GM19240 (cell line): ENCODE data around the gene DCANP1.

ENCODE experiments used
- DNase-seq: peaks from one replicate; pipeline ENCODE4 v3.0.0; 2011; ENCODE audit warnings: low spot score; ENCODE audit not compliant: insufficient read length

Gene DCANP1

DNA sequence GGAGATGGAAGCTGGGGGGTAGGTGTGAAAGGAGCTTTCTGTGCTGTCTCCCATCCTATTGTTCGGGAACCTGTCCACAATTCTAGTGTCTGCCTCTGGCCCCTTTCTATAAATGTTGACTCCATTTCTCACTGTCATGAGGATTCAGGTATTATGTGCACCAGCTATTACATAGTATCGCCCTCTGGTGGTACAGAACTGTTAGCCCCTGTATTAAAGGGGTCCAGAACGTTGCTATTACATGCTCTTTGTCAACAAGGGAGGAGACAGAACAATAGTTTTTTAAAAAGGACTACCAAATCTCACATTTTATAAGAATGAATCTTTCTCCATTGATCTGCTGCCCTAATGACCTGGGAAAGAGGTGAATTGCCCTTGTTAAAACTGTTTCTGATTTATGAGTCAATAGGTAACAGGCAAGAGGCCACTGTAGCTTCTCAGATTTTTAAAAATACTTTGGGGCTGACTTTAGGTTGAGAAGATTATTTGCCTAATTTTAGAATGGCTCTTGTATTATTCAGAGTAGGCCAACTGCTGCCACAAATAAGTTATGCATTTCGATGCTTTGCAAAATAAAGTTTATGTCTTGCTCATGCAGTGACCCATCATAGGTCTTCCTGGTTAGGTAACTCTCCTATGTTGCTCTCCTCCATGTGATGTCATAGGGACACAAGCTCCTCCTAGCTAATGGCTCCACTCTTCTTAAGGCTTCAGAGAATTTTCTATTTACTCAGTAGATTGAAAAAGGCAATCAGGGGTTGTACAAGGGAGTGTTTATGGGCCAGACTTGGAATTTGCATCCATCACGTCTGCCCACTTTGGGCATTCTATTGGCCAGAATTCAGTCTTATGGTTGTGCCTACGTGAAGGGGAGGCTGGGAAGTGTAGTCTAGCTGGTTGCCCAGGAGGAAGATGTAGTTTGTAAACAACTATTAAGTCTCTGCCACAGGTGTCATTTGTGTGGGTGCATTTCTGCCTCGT, 20.8 kb downstream of the DCANP1 start:
- DNase-seq = peak; percentile 28

DNA sequence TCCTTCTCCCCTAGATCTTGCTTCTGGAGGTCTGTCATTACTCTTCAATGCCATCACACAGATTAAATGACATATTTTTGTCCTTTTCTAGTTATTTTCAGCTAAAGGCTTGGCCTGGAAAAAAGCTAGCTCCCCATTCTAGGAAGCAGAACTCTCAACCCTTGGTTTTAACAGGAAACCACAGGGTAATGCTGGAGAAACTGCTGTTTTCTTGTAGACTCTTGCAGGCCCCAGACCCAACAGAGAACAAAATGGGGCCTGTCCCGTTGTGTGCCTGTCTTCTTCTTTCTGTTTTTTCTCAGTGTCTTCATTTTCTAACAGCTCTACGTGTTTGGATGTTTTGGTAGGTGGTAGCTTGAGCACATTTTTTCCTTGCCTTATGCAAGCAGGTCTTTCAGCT, 21.5 kb downstream of the DCANP1 start:
- no peak for DNase-seq

DNA sequence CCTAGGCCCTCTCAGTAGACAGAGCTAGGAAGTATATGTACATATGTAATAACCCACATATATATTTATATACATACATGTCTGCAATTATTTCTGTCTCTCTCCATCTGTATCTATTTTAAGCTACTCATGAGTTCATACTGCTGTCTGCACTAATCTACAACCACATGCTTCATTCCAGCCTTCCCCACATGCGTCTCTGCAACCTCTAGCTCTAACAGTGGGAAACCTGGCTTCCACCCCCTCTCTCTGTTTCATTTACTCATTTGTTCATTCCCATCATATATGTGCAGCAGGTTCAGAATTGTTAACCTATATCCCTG, 23.3 kb downstream of the DCANP1 start:
- DNase-seq = no peak

DNA sequence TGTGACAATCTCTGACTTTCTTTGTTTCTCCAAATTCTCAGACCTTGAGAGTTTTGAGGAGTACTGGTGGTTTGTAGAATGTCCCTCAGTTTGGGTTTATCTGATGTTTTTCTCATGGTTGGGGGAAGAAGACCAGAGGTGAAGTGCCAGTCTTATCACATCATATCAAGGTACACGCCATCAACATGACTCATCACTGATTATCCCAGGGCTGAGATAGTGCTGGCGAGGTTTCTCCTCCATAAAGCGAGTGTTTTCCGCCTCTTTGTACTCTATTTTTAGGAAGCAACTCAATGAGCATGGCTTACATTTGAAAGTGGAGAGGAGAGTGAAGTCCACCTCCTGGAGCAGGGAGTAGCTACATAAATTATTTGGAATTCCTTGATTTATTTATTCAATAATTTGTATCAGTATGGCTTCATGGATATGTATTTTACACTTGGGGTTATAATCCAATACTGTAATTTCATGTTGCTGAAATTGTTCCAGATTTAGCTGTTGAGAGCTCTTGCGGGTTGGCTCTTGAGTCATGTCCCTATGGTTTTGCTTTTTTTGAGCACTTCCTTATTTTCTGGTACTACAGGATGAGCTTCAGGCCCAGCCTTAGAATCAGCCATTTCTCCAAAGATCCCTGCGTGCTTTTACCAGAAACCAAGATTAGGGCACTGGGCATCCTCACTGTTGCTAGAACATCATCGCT, 23.9 kb downstream of the DCANP1 start:
- DNase-seq = no peak

DNA sequence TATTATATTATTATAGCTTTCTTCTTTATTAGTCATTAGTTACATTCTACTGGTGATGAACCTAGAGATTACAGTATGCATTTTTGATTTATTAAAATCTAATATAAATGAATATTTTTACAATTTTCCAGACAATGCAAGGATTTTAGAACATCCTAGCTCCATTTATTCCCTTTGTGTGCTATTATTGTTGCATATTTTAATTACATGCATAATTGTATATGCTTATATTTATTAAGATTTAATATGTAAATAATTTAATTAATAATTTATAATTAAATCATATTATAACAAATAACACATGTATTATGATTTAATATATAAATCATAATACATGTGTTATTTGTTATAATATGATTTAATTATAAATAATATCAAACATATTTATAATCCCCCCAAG, 24.7 kb downstream of the DCANP1 start:
- DNase-seq = no peak

DNA sequence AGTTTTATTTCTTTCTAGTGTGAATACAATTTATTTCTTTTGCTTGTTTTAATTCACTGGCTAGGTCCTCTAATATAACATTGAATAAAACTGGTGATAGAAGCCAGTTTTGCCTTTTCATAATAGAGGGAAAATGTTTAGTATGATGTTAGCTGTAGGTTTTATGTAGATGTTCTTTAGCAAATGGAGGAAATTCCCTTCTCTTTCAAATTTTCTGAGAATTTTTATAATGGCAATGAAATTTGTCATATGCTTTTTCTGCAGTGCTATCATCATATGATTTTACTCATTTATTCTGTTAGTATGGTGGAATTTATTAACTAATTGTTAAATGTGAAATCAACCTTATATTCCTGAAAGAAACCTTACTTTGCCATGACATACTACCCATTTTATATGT, 30.1 kb downstream of the DCANP1 start:
- no peak for DNase-seq

DNA sequence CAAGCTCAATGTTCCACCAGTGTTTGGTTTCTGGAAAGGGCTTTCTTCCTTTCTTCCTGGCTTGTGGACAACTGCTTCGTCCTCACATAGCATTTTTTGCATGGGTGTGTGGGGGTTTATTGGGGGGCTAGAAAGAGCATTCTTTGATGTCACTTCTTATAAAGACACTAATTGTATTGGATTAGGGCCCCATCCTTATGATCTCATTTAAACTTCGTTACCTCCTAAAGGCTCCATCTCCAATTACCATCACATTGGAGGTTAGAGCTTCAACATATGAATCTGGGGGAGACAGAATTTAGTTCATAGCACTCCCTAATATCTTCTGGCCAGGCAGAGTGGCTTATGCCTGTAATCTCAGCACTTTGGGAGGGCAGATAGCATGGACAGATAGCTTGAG, 42.1 kb downstream of the DCANP1 start:
- DNase-seq = no peak

DNA sequence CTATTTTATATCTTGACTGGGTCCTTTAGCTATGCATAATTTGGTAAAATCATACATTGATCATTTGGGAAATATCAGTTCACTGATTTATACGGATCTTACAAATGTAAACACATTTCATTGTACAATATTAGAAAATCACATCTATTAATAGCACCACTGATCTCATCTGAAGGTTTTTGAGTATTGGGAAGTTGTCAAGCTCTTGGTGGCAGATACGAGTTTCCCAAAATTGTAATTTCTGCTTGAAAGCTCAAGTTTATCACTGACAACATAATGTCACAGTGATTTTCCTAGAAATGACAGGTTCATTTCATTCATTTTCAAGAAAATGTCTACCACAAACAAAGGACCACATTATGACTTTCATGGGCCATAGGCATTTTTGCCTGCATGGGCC, 45.1 kb downstream of the DCANP1 start:
- DNase-seq = no peak

DNA sequence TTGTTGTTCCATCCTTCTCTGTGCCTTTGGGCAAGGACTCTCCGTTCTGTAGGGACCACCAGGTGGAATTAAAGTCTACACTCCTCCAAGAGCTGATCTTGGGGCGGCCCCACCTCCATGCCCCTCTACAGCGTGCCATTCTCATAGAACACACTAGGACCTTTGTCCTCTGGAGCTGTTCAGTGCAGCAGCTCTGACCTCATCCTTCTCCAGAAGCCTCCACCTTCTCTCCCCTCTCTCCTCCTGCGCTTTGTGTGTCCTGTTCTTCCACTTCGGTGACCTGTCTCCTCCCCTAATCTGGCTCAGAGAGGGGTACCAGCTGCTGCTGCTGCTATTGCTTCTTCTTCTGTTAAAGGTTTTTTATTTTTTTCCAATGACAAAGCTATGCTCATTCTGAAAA, 46.3 kb downstream of the DCANP1 start:
- no peak for DNase-seq

DNA sequence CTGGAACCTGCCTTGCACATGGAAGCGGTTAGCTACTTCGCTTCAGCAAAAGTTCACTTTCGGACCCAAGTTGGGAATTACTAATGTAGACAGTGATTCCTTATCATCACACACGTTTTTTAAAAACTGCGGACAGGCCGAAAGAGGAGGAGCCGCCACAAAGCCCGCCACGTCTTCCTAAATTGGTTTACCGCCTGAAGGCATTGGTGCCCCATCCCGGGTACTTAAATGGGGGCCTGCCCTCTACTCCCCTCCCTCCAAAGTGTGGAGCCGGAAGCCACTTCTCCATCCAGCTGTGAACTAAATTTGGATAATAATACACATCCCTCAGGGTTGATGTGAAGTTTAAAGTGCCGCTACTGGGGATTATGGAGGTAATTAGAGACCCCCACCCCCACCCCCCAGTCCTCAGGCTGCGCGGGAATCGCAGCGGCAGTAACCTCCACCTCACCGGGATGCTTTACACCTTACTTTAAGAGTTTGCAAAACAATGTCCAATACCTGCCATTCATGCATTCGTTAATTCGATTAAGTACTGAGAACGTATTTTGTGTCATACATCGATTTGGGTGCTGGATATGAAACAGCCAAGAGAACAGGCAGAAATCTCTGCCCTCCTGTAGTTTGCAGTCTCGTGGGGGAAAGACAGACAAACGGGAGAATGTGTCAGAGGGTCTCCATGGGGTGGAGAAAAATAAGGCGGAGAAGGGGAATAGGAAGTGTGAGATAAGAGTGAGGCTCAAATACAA, 47.2 kb downstream of the DCANP1 start:
- DNase-seq = no peak

DNA sequence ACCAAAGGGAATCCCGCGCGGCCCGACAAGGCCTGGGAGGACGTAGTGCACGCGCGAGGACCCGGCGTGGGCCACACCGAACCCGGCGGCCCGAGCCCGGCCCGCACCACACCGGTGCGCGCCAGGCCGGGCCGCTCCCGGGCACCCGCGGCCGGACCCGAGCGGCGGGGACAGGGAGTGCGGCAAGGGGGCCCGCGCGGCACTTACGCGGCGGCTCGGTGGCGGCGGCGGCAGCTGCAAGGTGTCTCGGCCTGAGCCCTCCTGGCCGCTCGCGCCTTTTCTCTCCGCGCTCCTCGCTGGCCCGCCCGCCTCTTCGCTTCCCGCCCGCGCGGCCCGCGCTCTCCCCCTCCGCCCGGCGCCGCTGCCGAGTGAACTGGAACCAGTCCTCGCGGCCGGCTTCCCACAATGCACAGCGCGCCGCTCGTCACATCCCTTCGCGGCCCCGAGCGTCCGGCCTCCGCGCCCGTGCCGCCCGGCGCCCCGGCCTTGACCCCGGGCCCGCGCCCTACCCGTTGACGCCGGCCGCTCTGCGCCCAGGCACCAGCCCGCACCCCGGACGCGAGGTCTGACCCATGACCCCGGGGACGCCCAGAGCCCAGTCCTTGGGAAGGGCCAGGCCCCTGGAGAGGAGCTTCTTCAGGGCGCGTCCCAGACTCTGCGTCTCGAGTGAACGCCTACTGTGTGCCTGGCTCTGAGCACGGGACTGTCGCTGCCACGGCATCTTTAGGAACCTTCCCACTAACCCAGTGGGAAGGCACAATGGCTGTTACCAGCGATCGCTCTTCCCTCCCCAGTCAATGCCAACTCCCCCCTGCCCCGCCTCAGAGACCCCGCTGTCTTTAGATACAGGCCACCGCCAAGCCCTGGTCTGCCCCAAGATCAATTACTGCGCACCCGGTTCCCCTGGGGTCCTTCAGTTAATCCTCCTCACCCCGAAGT, 48.0 kb downstream of the DCANP1 start, which contains the start of gene MACROH2A1:
Gene MACROH2A1 (minus strand): TSS at position 377 of the 939 bp plus-strand sequence. CDS start 10,138 bp downstream, outside the sequence.
- DNase-seq = peak; percentile 79

DNA sequence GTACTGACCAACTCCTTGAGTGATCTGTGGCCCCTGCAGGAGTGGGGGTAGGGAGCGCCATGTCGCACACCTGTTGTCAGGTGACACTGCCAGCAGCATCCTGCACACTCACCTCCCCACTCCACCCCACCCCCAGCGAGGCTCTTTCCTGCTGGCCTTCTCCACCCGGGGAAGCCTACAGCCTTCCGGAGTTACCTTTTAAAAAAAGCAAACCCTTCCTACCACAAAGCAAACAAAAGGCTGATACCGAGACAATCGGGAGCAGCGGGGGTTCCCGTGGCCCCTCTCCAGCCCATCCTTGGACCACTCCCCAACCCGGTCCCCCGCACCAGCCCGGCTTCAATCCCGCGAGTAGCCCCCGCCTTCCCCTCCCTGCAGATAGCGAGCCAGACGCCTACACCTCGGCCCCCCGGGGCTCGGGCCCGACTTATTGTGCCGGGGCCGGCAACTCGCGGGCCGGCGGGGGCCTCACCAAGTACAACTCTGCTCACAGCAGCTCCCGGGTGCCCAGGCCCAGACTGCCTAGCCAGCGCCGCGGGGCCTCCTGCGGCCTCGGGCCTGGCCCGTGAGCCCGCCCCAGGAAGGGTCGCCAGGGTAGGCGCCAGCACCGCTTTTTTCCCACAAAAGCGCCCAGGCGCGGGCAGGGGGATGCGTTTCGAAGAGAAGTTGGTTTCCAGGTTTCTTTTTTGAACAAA, 48.8 kb downstream of the DCANP1 start:
- DNase-seq = no peak

DNA sequence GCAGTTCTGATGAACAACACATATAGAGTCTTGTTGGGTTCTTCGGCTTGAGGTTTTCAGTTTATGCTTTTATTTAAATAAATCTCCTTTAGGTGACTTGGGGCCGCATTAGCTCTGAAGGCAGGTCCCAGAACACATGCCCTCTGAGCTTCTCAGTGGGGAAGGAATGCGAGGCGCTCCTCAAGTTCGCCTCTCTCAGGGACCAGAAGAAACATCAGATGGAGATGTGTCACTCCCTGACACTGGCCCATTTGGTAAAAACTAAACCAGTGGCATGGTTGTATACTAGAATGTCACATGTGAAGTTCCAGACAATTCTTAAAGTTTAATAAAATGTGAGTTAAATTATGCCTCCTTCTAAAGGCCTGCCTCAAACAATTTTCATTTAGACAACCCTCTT, 50.1 kb downstream of the DCANP1 start:
- no peak for DNase-seq

DNA sequence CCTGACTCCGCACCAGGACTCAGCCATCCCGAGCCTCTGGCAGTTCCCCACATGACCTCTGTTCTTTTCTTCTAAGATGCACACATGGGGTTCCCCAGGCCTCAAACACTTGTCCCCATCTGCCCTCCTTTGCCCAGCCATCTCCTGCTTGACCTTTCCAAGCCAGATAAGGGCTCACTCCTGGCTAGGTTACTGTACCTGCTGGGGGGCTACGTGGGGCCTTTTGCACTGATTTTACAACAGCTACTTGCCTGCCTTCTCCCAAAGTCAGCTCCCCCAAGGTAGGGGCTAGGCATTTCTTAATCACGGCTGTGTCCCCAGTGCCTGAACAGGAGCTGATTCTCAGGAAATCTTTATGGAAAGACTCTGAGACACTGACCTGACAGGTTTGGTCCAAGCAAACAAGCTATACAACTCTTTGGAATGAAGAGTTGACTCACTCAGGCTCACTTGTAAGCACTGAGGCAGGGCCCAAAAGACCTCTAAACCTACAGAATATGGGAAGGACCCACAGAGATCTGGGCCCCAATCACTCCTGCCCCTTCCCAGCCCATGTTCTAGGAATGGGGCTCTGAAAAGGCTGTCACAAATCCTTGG, 50.6 kb downstream of the DCANP1 start:
- DNase-seq = no peak

DNA sequence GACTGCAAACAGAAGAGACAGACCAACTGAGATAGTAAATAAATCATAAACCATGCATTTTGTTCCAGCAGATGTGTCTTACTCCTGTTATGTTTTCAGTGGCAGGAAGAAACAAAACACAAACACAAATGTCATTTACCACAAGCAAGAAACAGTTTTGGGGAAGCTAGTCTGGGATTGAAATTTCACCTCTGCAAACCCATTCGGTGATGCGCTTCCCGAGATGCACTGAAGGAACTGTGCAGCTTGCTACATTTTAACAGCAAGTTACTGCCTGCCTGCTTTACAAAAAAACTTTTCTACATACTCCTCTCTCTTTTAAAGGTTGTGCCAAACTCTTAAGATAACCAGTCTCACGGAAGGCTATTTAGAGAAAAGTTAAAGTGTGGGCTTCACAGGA, 51.3 kb downstream of the DCANP1 start:
- no peak for DNase-seq

DNA sequence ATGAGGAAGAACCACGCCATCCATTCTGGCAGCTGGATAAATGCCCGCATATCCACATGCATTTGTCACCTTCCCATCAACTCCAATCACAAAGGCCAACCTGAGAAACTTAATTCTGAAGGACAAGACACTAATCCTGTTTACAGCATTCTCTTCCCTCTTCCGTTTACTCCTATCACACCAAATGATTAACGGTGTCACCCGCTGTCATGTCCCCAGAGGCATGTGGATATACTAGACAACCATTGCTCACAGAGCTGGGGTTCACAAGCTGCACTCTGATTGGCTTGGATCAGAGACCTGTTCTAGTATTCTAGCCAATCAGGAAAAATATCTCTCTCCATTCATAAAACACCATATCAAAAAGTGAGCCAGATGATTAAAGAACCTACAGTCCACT, 51.7 kb downstream of the DCANP1 start:
- no peak for DNase-seq
